Stimulated activated CD8-positive, alpha-beta memory T cell treated with anti-CD3 and anti-CD28 coated beads, Interleukin-7, amount 100 ng/mL, for 24 hours (primary cell): ENCODE measurements around the gene INTS11.

Experiments
- DNase-seq: peaks from one replicate; pipeline ENCODE4 v3.0.0-alpha.2; 2020; ENCODE audit warnings: low read depth

The INTS11 gene

DNA sequence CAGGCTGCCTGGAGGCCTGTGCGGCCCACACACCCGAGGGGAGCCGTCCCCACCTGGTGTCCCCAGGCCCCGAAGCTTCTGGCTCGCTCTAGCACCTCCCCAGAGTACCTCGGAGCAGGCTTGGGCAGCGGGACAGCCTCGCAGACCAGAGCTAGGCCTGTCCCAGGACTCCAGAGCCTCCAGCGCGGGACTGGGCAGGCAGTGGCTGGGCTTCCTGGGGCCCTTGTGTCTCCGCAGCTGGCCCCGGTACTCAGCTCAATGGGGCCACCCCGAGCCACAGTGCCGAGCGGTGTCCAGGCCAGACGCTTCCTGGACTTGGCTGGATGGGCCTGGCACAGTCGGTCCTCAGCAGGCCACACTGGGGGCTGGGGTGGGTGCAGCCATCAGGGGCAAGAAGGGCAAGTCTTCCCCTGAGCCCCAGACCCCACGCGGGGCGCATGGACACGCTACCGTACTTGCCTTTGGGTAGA, 39.3 kb downstream of the INTS11 start:
- no peak for DNase-seq

DNA sequence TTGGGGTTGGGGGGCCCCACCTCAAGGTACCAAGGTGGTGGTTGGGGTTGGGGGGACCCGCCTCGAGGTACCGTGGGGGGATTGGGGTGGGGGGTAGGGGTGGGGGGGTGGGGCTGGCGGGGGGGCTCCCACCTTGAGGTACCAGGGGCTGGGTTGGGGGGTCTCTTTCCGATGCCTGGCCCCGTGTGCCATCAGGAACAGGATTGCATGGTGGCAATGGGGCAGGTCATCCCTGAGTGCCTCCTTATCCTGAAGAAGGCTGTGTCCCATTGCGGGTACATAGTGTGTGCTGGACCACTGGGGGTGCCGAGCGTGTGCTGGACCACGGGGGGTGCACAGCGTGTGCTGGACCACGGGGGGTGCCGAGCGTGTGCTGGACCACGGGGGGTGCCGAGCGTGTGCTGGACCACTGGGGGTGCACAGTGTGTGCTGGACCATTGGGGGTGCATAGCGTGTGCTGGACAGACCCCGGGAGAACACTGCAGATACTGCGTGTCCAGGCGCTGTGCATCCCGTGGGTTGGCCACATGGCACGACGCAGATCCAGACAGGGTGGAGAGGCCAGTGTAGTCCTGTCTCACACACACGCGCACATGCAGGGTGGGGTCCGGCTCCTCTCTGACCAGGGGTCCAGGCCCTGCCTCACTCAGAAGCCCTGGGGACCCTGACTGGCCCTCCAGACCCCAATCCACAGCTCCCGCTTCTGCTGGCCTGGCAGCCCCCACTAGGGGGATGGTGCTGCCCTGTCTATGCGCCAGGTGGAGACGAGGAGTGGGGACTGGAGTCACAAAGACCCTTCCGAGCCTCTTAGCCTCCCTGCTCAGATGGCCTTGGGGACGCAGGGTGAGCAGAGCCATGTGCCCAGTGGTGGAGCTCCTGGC, 40.0 kb downstream of the INTS11 start:
- DNase-seq: no peak

DNA sequence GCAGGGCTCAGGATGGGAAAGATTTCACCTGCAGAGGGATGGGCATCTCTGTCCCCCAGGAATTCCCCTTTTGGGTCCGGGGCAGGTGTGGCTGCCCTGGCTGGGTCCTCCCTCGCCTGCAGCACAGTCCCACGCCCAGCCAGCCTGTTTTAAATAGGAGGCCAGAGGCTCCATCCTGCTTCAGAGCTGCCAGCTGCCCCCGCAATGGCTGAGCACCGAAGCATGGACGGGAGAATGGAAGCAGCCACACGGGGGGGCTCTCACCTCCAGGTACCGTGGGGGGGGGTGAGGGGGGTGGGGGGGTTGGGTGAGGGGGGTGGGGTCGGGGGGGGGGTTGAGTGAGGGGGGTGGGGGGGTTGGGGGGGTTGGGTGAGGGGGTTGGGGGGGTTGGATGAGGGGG, 40.6 kb downstream of the INTS11 start:
- no peak for DNase-seq

DNA sequence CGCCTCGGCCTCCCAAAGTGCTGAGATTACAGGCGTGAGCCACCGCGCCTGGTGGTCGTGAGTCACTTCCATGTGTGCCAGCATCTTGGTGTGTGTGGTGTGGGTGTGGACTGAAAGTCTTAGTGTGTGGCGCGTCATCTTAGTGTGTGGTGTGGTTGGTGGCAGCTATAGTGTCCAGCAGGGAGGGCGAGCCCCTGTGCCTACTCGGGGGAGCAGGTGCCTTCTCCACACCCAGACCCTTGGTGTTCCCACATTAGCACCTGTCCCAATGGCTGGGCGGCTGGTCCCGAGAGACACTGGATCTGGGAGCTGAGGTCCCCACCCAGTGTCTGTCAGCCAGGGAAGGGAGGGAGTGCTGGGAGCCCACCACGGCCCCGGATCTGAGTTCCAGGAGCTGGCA, 41.5 kb downstream of the INTS11 start:
- DNase-seq: no peak

GRCh38 chr1:1281533-1282321, 42.7 kb downstream of the INTS11 start:
- no peak for DNase-seq

DNA sequence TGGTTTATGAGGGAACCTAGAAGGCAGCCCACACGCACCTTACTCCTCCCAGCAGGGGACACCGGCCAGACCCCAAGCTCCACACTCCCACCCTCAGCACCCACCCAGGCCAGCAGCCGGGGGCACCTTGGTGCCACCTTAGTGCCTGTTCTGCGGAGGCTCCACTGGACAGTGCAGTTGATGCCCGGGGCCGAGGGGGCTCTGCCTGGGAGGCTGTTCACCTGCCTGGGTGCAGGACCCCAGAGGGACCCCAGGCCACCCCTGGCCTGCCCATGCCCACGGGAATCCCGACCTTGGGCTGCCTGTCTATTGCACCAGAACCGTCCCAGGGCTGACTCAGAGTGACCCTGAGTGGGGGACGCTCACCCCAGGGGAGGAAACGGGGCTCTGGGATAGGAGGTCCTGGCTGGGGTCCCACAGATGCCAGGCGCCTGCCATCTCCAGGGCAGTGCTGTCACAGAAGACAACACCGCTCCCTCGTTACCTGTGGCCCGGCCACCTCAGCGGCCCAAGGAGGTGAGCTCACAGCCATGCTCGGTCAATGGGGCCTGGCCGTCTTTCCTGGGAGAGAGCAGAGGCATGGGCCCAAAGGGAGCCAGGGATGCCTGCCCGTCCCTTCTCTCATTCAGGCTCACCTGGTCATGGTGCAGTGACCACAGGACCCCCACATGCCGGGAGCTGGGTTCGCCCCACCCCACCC, 43.5 kb downstream of the INTS11 start:
- no peak for DNase-seq

- no peak for DNase-seq
These were observed 45.4 kb downstream of the INTS11 start for GRCh38 chr1:1279028-1279427.

- DNase-seq: no peak
These were observed 45.8 kb downstream of the INTS11 start for GRCh38 chr1:1278620-1279019.

- no peak for DNase-seq
These were observed 48.6 kb downstream of the INTS11 start for GRCh38 chr1:1275836-1276235.

DNA sequence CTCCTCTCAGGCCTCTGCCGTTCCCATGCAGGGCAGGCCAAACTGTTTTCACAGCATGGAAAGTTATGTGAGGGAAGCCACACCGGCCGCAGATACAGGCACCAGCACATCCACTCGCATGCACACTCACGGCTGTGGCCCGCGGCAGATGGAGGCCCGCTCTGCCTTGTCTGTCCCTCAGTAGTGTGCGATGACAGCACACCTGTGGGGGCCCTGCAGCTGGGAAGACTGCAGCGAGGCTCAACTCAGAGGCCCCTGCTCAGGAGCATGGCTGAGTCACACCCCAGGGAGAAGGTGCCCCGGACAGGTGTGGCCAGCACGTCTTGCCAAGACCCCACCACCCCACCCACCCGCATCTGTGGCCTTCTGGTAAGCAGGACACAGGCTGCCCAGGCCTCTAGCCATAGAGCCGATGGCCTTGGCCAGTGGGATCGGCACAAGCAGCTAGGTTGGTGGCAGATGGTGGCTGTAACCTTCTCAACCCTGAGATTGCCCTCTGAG, 49.5 kb downstream of the INTS11 start:
- DNase-seq: no peak

GRCh38 chr1:1274299-1274930, 50.0 kb downstream of the INTS11 start:
- no peak for DNase-seq

DNA sequence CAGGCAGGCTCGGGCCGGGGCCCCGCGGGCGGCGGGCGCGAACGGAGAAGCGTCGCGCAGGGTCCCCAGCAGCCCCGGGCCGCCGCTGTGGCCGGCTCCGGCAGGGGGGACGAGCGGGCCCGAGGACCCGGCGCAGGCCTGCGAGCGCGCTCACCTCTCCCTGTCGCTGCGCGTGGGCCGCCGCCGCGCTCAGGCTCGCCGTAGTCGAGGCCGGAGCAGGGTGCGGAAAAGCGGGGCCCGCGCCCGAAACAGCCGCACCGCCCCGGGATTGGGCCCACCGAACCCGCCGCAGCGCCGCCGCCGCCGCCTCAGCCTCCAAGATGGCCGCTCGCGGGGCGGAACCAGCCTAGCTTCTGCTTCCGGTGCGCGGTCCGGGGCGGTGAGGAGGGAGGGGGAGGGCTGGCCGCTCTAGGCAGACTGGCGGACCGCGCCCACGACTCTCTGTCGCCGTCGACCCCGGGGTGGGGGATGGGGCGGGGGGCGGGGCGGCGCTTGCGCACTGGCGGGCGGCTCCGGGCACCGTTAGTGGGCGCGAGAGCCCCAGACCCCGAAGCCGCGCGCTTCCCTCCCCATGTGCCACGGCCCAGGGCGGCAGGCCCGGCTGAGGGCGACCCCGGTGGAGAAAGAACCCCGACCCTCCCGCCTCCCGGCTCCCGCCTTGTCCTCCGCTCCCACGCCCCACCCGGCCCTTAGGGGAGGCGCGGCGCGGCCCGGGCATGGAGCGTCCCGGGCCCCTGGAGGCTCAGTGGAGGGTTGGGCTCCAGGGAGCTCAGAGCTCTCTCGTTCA, 50.8 kb downstream of the INTS11 start, which contains the start of gene UBE2J2:
Gene UBE2J2 (minus strand): TSS at position 343 of the 787 bp plus-strand sequence. CDS start 5,862 bp downstream, outside the sequence.
- DNase-seq: peak; percentile 85

DNA sequence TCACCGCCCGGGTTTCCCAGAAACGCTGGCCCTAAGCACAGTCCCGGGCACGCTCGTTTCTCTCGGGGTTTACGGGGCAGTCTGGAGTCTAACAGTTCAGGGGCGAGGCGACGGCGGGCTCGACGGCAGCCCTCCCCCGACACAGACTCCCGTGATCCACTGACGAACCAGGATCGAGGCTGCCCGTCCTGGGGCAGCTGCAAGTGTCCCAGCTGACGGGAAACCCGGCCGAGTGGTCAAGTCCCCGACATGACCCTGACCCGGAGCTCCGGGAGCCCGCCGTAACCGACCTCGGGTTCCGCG, 51.3 kb downstream of the INTS11 start:
- no peak for DNase-seq

DNA sequence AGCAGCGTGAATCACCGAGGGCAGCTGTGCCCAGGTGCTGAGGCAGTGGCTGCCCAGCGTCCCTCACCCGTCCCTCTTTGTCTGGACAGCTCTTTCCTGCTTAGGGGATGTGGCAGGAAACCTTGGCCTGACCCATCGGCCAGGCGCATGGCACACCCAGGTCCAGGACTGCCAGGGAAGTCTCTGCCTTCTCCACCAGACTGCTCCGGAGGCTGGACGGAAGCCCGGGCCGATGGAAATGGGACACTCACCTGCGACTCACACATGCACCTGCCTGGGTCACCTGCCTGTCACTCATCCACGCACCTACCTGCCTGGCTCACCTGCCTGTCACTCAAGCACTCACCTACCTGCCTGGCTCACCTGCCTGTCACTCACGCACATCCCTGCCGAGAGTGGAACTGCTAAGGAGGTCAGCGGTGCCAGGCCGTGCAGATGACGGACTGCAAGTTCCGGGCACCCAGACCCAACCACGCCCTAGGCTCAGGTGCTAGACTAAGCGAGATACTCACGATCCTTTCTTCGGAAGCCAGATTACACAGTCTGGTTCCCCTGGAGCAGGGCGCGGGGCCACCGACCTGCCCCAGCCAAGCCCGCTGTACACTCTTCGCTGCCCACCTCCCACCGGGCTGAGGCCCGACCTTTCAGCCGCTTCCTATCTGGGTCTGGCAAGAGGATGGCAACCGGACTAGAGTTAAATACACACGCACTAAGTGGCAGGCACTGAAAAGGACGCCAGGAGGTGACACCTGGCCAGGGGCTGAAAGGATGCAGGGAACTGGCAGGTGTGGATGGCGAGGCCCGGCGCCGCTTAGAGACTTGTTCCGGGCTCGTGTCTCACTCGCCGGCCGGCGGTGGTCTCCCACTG, 51.9 kb downstream of the INTS11 start:
- DNase-seq: no peak

DNA sequence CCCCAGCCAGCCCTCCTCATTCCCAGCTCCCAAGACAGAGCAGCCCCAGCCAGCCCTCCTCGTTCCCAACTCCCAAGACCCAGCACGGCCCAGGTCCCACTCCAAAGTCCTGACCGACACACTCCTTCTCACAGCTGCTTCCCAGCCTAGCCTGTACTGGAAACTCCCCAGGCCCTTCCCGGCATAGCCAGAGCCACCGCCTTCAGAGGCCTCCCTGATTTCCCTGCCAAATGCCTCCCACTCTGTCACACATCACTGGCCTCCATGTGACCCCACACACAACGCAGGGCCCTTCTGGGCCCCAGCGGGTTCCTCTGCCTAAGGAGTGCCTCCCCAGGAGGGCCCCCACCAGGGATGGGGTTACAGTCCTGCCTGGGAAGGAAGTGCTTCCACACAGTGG, 53.6 kb downstream of the INTS11 start:
- no peak for DNase-seq

DNA sequence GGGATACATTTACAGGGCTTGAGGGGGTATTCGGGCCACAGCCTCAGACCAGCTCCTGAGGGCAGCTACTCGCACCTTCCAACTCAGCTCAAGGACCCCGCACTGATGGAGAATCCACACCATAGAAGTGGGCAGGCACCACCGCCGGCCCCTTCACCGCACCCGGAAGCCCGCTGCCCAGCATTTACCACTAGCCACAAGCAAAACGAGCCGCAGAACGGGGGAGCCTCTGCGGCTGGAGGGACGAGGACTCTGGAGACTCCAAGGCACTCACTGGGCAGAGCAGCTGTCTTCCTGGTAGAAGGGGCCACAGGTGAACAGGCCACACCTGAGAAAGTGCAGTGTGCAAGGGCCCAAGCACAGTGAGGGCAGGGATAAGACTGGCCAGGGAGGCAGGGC, 56.2 kb downstream of the INTS11 start:
- no peak for DNase-seq

DNA sequence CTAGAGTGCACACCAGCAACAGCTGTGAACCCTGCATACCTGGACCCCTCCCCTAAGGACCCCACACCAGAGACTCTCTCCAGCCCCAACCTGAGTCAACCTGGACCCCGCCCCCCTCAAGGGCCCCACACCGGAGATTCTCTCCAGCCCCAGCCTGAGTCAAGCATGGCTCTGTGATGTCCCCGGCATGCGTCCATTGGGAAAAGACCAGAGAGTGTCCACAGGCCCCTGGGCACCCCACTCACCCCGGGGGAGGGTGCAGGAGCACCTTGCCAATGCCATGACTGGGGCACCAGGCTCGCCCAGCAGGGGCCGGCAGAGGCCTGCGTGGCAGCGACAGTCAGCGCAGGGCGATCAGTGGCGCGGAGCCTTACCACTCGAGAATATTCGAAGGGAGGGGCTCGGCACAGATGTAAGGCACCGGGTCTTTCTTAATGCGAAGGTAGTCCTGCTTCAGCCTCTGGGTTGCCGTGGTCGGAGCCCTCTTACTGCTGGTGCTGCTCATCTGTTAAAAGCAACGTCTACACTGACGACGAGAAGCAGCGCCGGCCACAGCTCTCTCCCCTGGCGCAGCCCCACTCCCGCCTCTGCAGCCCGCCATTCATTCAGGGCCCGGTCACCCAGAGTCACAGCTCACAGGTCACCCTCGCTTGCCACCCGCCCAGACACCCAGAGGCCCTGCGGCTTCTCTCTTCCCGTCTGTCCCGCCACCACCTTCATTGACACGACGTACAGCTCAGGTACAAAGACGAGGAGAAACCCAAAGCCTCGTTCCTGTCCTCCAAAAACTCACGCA, 56.8 kb downstream of the INTS11 start:
- DNase-seq: no peak

DNA sequence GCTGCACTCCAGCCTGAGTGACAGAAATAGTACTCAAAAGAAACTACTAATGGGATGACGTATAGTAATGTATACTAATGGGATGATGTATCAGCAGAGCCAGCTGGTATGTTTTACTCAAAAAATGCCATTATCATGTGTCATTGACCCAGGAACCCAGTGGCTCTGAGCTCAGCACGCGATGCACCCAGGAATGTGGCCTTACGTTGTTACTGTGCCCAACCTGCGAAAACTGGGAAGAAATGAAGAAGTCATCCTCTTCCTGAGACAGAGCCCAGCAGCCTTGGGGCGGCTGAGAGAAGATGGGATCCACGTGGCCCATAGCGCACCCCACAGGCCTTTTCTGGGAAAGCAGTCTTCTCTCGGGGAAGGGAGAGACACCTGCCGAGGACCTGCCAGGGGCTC, 59.6 kb downstream of the INTS11 start:
- no peak for DNase-seq

- DNase-seq: no peak
These were observed 60.4 kb downstream of the INTS11 start for GRCh38 chr1:1264026-1264425.
